ENCODE measurements around the gene ECT2.
"Not testable (repeated sequence)": the region's sequence is repeated elsewhere in the genome, so short reads cannot be mapped to it uniquely, and the experiment has no call there.

ECT2 gene

GRCh38 chr3:172811099-172811498, 60.6 kb downstream of the ECT2 start:
- DNase-seq (ENCODE audit: low read depth) = no peak

- DNase-seq (ENCODE audit: low read depth) = no peak
Observed at GRCh38 chr3:172813462-172813861, 62.9 kb downstream of the ECT2 start.

GRCh38 chr3:172814738-172815137, 64.2 kb downstream of the ECT2 start:
- no peak for DNase-seq (ENCODE audit: low read depth)

- no peak for DNase-seq (ENCODE audit: low read depth)
Observed at GRCh38 chr3:172815857-172816256, 65.3 kb downstream of the ECT2 start.

- DNase-seq (ENCODE audit: low read depth) = no peak
Observed at GRCh38 chr3:172816281-172816680, 65.8 kb downstream of the ECT2 start.

GRCh38 chr3:172816968-172817367, 66.4 kb downstream of the ECT2 start:
- no peak for DNase-seq (ENCODE audit: low read depth)

GRCh38 chr3:172820492-172820891, 70.0 kb downstream of the ECT2 start:
- no peak for DNase-seq (ENCODE audit: low read depth)

- DNase-seq (ENCODE audit: low read depth) = no peak
Observed at GRCh38 chr3:172824229-172824628, 73.7 kb downstream of the ECT2 start.

- DNase-seq (ENCODE audit: low read depth) = not testable (repeated sequence)
Observed at GRCh38 chr3:172827231-172827630, 76.7 kb downstream of the ECT2 start.

- DNase-seq (ENCODE audit: low read depth) = no peak
Observed at GRCh38 chr3:172832983-172833382, 82.5 kb downstream of the ECT2 start.

- DNase-seq (ENCODE audit: low read depth) = no peak
Observed at GRCh38 chr3:172836390-172836997, 86.0 kb downstream of the ECT2 start.

GRCh38 chr3:172839679-172840078, 89.2 kb downstream of the ECT2 start:
- no peak for DNase-seq (ENCODE audit: low read depth)

- DNase-seq (ENCODE audit: low read depth) = no peak
Observed at GRCh38 chr3:172840463-172840862, 89.9 kb downstream of the ECT2 start.

- DNase-seq (ENCODE audit: low read depth) = no peak
Observed at GRCh38 chr3:172840913-172841312, 90.4 kb downstream of the ECT2 start.

- DNase-seq (ENCODE audit: low read depth) = no peak
Observed at GRCh38 chr3:172844428-172844827, 93.9 kb downstream of the ECT2 start.

- no peak for DNase-seq (ENCODE audit: low read depth)
Observed at GRCh38 chr3:172846103-172846561, 95.6 kb downstream of the ECT2 start.

- DNase-seq (ENCODE audit: low read depth) = no peak
Observed at GRCh38 chr3:172846706-172847105, 96.2 kb downstream of the ECT2 start.

- no peak for DNase-seq (ENCODE audit: low read depth)
Observed at GRCh38 chr3:172847292-172847691, 96.8 kb downstream of the ECT2 start.

- no peak for DNase-seq (ENCODE audit: low read depth)
Observed at GRCh38 chr3:172848910-172849309, 98.4 kb downstream of the ECT2 start.

- DNase-seq (ENCODE audit: low read depth) = no peak
Observed at GRCh38 chr3:172853005-172853404, 102.5 kb downstream of the ECT2 start.

- DNase-seq (ENCODE audit: low read depth) = no peak
Observed at GRCh38 chr3:172853921-172854666, 103.6 kb downstream of the ECT2 start.

GRCh38 chr3:172855037-172855436, 104.5 kb downstream of the ECT2 start:
- DNase-seq (ENCODE audit: low read depth) = no peak

- no peak for DNase-seq (ENCODE audit: low read depth)
Observed at GRCh38 chr3:172856795-172857742, 106.5 kb downstream of the ECT2 start.
